GM11168 (cell line): ENCODE measurements around the gene PAQR7.

Source experiments
- in situ Hi-C: fragments of 300-500 bp; cut with MboI; formaldehyde crosslinking; loops from one replicate; pipeline ENCODE4 v1.12.0; 2022; ENCODE audit warnings: low sequenced_read_pairs; ENCODE audit not compliant: unreplicated experiment

The PAQR7 gene

DNA sequence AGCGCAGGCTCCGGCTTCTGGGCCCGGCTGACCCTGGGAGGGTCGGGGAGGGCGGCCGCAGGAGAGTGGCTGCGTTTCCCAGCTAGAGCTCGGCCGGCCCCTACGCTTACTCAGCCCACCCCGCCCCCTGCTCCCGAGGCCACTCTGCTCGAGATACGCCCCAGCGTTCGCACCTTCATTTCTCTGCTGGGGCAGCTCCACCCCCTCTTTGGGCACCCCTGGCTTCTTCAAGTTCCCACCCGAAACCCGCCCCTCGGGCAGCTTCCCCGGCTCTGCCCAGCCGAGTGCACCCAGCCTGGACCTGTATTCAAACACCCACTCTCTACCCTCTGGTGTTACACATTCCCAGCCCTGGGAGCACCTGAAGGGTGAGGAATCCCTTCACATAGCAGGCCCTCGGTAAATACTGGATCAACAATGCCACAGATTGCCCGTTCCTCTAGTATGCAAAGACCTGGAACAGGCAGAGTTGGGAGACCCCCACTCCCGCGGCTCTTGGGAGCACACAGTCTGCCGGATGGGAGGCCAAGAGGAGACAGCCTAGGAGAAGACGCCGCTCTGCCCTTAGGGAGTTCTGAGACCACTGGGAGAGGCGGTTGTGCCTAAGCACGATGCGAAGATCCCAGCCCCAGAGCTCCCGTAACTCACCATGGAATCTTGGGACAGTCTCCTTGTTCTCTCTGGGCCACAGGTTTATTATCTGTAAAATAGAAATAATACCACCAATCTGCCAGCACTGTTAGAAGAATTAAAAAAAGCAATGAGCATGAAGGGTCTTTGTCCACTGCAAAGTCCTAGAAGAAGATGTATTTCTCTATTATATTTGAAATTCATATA lies 566 bp upstream of the PAQR7 start:
- in situ Hi-C loops, result no loop called here

DNA sequence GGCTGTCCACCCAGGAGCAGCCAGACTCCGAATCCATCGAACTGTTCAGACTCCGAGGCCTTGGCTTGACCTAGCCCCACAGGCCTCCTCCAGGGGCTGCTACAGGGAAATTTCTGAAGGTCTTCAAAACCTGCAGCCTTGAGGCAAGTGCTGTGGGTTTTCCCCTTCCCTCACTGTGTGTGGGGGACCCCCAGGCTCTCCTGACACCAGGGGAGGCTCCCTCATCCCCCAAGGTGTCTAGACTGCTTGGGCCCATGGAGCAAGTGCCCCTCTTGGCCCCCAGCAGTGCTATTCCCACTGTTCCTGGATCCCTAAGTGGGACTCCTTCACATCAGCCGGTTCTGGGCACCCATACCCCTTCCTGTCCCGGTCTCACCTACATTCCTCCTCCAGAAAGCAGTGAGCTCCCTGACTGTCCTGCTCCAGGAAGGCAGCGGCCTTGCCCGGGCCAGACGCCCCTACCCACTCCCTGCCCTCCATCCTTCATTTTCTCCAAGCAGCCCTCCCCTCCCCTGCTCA lies 814 bp downstream of the PAQR7 start:
- in situ Hi-C loops, result no loop called here

DNA sequence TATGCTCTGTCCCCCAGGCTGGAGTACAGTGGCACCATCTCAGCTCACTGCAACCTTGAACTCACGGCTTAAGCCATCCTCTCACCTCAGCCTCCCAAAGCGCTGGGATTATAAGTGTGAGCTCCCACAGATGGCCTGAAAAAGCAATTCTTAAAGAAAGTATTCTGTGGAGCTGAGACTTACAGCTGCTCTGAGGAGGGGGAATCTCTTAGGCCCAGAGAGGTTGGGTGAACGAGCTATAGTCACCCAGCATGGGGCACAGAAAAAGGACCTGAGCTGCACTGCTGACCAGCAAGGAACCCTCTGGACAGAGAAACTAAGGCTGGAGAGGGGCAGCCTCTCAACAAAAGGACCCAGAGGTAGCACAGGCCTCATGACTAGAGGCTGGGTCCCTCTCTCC lies 1.3 kb downstream of the PAQR7 start:
- in situ Hi-C loops, result no loop called here

DNA sequence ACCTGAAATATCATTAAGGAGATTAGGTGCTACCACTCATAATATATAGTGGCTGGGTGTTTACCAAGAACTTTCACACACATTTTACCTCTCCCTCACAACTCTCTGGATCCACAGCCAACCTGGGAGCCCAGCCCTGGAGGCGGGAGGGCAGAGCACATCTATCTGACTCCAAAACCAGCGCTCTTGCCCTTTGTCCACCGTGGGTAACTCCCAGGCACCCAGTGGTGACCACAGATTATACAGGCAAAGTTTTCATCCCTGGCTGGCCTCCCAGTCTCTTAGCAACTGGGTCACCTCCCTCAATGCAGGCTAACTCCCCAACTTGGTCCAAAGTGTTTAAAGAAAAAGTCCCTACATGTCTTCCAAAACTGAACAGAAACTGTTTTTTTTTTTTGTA lies 2.4 kb downstream of the PAQR7 start:
- in situ Hi-C loops, result no loop called here

DNA sequence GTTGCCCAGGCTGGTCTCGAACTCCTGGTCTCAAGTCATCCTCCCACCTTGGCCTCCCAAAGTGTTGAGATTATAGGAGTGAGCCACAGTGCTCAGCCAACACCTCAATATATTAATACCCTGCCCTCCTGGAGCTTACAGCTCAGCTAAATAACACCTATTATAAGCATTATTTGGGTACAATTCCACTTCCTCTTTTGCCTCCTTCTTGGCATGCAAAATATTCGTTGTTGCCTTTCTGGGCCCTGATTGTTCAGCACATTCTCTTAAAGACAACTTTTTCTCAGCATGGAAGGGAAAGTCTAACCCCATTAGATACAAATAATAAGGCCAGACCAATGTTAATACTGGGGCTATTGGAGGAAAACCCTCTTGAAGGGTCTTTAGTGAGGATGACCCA lies 2.8 kb downstream of the PAQR7 start:
- in situ Hi-C loops, result no loop called here

DNA sequence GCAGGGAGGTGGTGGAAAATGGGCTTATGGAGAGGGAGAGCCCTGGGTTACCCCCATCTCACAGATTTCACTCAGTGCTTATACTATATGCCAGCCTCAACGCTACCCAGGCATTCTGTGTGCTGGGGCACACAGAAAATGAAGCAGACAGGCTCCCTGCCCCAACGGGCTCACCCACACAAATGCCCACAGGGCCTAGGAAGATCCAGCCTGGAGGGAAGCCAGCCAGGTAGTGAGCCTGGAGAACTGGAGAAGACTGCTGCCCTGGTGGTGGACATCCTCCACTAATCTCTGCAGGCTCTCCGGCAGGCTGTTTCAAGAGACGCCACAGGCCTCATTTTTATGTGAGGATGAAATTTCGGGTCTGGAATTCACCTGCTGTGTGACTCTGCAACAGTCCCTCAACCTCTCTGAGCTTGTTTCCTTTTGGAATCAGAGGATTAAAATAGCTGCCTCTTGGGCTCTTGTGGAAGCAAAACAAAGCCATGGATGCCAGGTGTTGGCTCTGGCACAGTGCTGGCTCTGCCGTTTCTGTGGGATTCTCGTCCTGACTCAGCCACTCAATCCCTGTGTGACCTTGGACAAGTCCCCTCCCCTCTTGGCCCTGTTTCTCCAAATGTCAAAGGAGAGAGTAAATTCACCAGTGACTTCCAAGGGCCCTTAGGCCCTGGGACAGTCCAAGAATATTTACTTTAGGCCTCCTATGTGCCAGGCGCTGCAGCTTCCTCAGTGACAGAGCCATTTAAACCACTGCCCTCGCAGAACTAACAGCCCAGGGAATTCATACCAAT lies 3.6 kb downstream of the PAQR7 start:
- in situ Hi-C loops, result no loop called here

DNA sequence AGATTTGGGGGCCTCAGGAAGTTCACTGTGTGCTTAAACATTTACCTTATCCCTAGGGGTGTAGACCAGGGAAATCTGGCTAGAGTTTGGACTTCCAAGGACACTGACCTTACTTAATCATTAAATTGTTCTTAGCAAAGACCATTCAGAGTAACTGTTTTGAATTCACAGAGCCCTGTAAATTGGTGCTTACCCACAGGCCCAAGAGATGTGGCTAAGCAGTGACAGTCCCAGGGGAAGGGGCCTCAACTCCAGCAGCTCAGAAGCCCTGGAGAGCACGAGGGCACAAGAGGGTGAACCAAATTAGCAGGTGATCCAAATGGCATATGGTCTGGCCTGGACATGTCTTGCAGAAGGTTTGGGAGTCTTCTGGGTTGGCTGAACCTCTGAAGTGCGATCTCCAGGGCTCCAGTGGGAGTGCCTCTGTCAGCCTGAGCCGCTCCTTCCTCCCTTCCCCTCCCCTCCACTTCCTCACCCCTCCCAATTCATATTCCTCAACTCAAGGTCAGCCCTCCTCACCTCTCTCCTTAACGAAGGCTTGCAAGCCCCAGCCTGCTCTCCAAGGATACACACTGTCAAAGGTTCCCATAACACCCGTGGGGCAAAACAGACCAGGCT lies 4.3 kb downstream of the PAQR7 start:
- in situ Hi-C loops, result no loop called here

DNA sequence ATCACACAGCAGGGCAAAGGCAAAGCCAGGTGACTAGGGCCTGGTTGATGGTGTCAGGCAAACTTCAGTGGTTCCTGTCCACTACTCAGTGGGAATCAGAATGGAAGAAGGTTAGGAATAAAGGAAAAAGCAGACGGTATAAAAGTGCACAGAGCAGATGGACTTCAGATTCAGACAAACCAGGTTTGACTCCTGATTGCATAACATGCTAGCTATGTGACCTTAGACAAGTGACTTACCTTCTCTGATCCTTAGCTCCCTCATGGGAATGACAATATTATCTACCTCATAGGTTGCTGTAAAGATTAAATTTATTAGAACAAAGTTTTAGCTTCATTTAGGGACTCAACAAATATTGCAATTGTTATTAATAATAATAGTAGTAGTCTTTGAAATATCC lies 4.9 kb downstream of the PAQR7 start:
- in situ Hi-C loops, result no loop called here

DNA sequence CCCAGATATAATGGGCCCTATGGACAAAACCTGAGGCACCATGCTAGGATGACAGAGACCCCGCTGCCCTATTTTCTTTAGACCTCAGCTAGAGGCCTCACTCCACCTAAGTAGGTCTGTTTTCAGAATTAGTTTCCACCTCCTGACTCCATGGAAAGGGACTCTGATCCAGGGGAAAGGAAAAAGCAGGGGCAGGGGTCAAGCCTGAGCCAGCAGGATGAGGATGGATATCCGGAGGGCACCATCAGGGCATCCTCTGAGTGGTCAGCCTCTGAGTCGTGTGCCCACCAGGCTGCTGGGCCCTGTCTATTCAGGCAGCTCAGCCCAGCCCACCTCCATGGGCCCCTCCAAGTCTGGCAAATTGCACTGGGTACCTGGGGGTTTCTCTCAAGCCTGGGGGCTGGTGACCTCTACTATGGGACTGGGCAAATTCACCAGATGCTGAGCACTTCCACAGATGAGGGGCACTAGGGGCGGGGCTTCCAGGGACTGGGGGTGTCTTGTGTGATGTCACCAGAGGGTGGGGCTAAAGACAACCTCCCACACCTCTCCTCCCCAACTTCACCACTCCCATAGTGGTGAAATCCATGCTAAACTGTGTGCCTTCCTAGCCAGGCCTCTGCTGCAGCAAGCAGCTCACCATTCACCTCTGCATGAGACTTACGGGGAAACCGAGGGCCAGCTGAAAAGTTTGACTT lies 5.5 kb downstream of the PAQR7 start:
- in situ Hi-C loops, result no loop called here

DNA sequence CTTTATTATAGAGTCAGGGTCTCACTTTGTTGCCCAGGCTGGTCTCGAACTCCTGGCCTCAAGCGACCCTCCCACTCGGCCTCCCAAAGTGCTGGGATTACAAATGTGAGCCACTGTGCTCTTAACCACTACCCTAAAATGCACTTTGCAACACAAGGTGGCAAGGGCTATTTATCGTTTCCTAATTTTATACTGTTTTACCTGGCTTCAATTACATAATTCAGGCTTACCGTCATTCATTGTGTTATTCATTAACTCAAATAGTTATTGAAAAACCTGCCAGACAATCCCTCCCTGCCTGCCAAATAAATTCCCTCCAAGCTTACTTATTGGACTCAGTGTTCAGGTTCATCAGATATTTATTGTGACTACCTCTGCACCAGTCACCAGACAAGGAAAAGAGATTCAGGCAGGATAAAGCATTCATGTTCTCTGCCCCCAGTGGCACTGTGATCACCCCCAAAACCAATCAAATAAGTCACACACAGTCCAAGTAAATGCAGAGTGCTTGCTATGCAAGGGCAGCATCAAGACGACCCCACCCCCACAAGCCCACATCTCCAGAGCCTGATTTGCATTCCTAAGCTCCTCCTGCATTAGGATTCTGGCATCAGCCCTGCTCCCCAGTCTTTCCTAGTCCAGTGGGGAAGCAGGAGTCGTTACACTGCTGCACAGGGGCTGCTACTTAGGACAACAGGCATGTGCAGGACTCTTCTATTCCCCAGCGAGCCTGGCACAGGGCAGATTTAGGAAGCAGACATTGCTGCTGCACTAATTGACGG lies 8.1 kb downstream of the PAQR7 start:
- in situ Hi-C loops, result no loop called here

DNA sequence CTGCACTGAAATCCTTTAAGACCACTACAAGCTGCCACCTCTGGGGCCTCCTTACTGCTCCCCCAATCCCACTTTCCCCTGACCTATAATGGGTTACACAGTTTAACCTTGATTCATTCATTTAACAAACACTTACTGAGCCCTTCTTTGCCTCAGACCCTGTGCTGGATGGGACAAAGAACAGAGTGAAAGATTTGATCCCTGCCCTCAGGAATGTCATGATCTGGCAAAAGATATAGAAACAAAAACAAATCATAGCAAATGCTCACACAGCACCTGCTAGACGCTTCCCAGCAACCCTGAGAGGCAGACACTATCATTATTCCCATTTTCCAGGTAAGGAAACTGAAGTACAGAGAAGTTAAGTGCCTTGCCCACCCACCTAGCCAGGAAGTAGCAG lies 9.2 kb downstream of the PAQR7 start:
- in situ Hi-C loops, result no loop called here

DNA sequence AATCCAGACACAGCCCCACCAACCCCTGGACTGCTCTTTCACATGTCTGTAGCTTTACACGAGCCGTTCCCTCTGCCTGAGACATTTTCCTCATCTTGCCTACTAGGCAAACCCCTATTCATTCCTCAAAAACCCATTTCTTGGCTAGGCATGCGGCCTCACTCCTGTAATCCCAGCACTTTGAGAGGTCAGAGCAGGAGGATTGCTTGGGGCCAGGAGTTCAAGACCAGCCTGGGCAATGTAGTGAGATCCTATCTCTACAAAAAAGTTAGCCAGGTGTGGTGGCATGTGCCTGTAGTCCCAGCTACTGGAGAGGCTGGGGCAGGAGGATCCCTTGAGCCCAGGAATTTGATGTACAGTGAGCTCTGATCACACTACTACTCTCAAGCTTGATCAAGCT lies 11.1 kb downstream of the PAQR7 start:
- in situ Hi-C loops, result no loop called here

DNA sequence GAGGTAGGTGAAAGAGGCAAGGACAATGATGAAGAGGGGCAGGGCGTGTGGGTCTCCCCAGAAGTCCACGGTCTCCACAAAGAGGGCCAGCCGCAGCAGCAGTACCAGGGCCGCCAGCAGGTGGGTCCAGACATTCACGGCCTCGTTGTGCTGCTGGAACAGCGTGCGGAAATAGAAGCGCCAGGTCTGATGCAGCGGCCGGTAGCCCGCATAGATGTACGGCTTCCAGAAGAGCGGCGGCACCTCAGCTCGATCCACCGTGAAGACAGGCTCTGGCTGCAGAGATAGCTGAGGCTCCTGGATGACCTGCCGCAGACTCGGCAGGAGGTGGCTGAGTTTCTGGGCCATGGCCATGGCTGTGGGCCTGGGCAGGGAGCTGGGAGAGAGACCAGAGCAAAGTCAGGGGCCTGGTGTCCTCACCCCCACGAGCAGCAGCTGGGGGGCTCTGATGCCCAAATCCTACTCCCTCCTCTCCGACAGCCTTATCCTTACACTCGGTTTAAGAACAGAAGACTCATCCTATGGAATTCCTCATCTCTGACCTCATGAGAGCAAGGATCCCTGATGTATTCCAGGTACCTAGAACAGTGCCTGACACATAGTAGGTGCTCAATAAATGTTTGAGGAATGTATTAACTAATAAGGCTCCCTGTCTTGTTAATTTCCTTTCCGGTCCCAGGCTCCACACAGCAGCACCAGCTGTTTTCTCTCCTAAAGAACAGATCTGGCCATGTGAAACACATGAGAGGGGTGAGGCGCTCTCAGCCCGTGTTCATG lies 11.8 kb downstream of the PAQR7 start:
- in situ Hi-C loops, result no loop called here

DNA sequence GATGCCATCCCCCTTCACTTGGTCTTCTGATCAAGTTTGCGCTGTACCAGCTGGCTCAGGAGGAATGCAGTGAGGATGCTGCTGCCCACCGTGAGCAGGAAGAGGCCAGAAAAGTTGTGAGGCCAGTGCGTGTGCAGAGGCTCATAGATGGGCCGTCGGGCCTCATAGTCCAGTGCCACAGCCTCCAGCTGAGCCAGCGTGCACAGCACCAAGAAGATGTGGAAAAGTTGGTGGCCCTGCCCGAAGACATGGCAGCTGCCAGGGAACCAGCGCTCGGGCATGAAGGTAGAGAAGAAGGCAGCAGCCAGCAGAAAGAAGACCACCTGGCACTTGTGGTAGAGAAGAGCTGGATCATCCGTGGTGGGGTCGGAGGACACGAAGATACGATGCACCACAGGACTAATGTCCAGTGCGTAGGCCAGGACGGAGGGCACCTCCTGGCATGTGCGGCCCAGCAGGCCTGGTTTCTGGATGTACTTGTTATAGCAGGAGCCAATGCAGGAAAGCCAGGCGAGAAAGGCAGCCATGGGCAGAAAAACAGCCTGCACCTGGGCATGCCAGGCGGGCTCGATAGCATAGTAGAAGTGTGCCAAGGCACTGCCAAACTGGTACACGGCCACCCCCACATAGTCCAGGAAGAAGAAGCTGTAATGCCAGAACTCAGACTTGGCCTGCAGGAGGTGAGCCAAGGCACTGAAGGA lies 12.6 kb downstream of the PAQR7 start:
- in situ Hi-C loops, result no loop called here

DNA sequence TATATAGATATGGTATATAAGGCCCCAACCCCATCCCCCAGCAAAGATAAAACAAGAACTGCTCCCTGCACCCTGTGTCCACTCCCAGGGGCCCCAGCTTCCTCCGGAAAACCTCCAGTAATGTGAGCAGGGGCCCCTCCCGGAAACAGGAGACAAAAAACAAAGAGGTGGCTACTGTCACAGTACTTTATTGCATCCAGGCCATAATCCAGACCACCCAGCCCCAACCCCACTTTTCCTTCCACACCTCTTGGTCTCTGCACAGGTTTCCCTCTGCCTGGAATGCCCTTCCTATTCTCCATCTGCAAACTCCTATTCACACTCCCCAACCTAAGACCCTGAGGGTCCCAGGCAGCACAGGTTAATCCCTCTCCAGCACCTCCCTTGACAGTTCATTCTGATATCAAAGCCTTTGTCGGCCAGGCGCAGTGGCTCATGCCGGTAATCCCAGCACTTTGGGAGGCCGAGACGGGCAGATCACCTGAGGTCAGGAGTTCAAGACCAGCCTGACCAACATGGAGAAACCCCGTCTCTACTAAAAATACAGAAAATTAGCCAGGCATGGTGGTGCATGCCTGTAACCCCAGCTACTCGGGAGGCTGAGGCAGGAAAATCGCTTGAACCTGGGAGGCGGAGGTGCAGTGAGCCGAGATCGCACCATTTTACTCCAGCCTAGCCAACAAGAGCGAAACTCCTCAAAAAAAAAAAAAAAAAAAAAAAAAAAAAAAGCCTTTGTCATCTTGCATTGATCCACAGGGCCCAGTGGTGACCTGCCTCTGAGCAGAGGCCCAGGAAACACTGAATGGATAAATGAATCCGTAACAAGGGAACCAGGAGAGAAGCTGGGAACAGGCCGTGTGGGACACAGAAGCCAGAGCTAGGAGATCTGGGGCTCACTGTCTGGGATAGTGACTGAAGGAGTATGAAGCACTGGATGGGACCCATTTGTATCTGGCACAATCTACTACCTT lies 13.9 kb downstream of the PAQR7 start:
- in situ Hi-C loops, result no loop called here

DNA sequence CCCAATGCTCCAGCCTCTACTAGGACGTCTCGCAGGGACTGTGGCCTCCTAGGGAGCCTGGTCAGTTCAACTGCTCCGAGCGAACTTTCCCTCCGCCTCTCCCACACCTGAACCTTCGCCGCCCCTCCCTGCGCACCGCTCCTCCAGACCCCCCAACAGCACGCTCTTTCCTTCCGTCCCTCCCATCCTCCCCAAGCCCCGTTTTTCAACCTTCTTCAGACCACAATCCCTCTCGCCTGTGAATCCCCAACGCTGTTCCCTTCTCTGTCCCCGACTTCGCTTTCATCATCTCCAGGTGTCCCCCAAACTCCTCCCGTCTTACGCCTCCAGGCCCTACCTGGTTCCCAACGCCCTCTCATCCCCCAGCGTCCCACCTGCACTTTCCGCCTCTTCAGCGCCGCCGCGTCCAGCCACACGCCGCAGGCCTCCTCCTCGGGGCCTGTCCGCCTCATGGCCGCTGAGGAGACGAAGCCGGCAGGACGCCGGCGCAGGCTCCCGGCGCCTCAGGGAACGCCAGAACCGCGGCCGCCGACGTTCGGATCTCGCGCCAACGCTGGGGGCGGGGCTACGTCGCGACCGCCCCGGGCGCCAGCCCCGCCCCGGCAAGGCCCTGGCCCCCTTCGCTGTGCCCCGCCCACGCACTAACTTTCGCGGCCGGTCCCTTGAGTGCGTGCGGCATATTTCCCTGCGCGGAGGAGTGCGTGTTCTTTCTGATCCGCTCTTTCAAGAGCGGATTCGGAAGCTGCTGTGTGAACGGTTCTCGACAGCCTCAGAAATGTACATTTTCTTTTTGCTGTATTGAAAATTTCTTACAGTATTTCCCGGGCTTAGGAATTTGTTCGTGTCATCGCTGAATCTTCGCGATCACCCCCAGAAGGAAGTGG lies 16.4 kb downstream of the PAQR7 start, which contains the start of gene AUNIP:
Gene AUNIP (minus strand): TSS at position 552 of the 884 bp plus-strand sequence. CDS start 100 bp downstream, at position 452.
- in situ Hi-C loops, result no loop called here
